DLD1 (cell line): ENCODE measurements around the gene USP28.

ENCODE experiments used
- in situ Hi-C: cut with HindIII; loops from 2 replicates; pipeline ENCODE4 v1.10.0; 2017; ENCODE audit warnings: low sequenced_read_pairs

Gene USP28

DNA sequence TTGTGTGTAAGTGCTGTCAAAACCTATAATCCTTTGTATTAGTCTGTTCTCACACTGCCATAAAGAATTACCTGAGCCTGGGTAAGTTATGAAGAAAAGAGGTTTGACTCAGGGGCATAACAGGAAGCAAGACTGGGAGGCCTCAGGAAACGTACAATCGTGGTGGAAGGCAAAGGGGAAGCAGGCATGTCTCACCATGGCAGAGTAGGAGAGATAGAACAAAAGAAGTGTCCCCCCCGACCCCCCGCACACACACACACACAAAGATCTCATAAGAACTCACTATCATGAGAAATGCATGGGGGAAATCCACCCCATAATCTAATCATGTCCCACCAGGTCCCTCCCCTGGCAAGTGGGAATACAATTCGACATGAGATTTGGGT lies 2.3 kb upstream of the USP28 start:
- in situ Hi-C loops: no loop called here

DNA sequence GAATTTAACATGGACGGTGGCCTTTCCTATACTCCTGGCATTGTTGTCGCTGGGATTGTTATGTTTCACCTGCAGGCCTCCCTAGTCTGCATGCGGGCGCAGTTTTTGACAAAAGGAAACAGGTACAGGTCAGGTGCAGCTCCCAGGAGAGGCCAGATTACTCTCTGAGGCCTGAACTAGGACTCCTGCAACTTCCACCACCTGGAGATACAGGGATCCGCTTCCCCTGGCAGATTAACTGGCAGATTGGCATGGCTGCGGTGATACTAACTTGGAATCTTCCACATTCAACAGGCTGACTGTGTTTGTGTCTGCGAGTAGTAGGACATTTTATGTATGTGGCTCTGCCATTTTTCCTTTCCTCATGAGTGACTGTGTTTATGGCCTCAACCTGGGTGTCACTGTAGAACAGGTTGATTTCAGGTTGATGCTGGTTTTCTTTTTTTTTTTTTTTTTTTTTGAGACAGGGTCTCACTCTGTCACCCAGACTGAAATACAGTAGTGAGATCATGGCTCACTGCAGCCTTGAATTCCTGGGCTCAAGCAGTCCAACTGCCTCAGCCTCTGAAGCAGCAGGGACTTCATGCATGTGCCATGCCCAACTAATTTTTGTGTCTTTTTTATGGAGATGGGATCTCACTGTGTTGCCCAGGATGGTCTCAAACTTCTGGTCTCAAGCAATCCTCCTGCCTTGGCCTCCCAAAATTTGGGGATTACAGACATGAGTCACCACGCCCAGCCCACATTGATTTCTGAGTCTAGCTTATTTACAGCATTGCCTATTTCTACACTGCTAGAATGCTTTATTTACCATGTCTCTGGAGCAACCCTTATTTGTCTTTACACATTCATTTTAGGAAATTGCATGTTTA lies 1.7 kb upstream of the USP28 start:
- in situ Hi-C loops: no loop called here

DNA sequence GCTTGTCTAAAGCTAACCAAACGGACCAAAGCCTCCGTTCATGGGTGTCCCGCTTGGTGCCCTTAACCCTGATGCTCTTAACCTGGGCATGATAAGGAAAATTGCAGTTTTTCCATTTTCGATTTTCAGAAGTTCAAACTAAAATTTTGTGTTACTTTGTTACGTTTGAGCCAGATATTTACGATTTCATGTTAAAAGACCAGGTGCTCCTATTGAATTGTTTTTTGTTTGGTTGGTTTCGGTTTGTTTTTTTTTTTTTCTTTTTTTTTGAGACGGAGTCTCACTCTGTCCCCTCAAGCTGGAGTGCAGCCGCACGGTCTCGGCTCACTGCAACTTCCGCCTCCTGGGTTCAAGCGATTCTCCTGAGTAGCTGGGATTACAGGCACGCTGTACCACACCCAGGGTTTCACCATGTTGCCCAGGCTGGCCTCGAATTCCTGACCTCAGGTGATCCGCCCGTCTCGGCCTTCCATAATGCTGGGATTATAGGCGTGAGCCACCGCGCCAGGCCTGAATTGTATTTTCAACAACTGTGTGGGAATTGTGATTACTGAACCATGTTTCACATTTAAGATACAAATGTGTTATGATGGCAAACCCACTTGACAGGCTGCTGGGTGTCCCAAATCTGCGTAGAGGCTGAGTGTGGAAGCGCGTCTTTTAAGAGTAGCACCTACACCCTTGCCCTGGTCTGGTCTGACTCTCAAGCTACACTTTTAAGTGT lies 864 bp upstream of the USP28 start:
- in situ Hi-C loops: no loop called here

DNA sequence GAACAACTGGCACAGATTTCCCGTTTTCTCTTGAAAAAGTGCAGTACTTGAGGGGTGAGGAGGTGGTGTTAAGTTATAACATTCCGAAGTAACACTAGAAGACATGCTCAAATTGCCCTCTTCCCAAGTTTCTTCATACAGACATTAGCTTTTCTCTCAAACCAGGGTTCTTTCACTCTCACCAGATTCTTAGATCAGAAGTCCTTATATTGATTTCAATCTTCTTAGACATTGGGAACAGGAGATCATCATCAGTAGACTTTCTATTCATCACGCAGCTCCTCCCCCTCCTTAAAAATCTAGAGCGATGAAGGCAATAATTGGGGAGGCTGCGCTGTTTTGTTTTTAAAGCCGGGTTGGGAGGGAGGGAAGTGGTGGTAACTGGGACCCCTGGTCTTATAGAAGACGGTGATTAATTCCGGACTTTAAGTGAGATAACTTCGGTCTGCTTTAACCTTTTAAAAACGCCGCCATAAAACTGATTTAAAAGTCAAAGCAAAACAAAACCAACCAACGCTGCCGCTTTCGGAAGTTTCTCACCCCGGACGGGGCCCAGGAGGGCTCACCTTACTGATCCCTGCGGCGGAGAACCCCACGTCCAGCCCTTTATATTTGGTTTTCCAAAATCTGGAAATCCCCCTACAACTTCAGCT lies 665 bp downstream of the USP28 start:
- in situ Hi-C loops: no loop called here

DNA sequence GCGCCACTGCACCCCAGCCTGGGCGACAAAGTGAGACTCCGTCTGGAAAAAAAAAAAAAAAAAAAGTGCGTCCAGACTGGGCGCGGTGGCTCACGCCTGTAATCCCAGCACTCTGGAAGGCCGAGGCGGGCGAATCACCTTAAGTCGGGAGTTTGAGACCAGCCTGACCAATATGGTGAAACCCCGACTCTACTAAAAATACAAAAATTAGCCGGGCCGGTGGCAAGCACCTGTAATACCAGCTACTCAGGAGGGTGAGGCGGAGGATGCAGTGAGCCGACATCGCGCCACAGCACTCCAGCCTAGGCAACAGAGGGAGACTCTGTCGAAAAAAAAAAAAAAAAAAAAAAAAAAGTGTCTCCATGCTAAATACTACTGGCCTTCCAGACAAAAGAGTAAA lies 1.3 kb downstream of the USP28 start:
- in situ Hi-C loops: no loop called here

DNA sequence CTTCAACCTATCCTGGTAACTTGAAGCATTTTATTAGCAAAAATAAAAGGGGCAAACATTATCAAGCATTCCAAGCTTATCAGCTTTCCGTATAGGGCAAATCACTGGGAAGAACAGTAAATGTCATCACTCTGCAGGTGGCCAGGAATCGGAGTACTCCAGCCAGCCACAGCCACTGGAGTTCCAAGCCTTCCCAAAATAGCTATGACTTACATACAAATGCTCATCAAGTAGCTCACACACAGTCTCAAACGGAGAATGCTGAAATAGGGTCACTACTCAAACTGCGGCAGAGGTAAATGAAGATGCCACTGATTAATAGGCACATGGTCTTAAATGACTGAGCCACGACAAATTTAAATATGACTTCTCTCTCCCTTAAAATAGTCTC lies 2.1 kb downstream of the USP28 start:
- in situ Hi-C loops: no loop called here

DNA sequence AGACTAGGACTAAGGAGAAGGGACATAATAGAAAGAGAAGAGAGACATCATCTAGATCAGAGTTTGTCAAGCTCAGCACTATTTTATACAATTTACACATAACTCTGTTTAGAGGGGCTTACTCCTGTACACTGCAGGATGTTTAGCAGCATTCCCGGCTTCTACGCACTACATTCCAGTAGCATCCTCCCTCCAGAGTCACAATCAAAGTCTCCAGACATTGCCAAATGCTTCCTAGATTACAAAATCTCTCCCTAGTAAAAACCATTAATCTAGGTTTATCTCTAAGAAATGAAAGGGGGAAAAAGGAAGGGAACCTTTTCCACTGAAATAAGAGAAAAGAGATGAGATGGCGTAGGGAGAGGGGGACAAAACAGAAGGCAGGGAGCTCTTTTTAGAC lies 4.0 kb downstream of the USP28 start:
- in situ Hi-C loops: no loop called here

DNA sequence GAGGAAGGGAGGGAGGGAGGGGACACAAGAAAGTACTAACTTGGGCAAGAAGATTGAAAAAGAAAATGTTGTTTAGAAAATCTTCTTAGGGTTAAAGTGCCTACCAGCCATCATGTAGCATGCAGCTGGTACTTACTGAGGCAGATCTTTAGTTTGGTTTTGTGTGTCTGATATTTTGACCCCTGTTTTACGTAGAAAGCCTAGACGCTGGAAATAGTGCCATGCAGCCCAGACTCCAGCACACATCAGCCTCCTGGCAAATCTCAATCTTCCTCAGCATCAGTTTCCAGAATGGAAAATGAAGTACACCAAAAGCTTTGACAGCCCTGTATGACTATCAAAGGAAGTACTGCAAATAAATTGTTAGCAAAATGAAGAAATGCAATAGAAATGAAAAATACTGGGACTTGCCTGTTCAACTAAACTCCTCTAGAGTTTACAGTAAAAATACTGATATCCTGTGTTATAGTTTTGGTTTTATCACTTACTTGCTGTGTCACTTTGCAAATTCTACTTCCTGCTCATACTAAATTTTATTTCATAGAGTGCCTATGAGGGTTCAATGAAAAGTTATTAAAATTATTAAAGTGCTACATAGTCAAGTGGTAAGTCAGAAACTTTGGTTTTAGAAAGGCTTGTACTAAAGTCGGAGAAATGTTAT lies 7.4 kb downstream of the USP28 start:
- in situ Hi-C loops: no loop called here

DNA sequence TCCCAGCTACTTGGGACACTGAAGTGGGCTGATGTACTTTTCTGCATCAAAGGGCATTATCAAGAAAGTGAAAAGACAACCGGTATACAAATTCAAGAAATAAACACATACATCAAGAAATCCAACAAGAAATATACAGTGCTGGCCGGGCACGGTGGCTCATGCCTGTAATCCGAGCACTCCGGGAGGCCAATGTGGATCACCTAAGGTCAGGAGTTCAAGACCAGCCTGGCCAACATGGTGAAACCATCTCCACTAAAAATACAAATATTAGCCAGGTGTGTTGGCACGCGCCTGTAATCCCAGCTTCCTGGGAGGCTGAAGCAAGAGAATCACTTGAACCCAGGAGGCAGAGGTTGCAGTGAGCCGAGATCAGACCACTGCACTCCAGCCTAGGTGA lies 9.5 kb downstream of the USP28 start:
- in situ Hi-C loops: no loop called here

DNA sequence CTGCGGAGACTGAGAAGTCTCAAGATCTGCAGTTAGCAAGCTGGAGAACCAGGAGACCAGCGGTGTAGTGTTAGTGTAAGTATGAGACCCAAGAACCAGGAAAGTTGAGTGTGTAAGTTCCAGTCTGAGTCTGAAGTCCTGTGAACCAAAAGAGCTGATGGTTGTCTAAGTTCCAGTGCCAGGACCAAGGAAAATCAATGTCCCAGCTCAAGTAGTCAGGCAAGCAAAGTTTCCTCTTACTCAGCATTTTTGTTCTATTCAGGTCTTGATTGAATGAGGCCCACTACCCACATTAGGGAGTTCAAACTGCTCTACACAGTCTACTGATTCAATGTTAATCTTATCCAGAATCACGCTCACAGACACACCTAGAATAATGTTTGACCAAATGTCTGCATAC lies 11.0 kb downstream of the USP28 start:
- in situ Hi-C loops: no loop called here

DNA sequence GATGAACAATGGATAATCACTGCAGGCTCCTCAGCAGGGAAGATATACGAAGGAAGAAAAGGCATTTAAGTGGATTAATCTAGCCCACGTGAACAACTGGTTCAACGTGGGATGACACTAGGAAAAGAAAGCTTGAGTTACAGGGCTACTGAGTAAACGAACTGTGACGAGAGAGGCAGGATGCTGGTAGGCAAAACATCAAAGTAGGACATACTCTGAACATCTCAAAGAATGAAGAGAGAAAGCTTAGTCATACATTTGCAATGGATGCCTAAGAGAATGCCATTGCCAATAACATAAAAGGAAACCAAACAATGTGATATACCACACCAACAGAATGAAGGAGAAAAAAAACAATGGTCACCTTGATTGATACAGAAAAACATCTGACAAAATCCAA lies 12.9 kb downstream of the USP28 start:
- in situ Hi-C loops: no loop called here

DNA sequence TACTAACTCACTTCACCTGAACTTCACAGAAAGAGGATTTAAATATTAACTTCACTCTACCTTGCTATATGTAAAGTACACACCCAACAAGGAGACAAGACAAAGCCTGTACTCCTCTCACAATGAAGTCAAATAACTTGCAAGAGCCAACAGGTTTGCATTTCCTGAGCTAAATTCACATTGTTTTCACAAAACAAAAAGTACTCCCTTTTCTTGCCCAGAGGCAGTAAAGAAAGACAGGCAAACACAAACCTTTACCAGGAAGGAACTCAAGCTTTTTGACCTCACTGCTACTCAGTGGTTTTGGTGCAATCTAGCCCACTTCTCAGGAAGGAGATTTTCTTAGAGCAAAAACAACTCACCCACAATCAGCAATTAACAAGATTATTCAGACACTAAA lies 15.7 kb downstream of the USP28 start:
- in situ Hi-C loops: no loop called here

DNA sequence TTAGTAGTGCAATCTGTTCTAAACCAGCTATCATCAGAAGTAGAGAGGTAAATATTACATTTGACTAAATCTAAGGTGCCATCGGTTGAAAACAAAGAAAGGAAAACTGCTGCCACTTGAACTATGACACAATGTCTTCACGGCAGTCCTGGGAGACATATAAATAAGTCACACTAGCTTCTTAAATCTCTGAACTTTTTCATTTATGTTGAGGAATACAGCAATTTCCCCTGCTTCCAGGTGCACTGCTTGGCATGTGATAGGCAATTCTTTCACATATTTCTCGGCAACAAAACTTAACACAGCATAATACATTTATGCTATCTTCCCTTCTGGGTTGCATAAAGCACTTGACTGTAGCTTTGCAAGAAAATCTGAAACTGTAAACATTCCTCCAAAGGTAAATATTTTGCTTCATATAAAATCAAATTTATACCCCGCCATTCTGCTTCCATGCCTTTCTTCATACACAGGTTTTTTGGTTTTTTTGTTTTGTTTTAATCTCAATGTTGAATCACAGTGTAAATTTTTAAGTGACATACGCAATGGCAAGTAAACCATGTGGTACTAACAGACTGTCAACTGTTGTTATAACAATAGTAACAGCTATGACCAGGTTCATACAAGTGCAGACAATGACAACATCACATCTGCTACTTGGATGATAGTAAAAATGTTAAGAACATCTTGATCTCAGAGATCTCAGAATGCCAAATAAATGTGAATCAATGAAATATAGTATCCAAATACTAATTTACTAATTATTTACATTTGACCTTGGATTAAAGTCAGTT lies 18.2 kb downstream of the USP28 start:
- in situ Hi-C loops: no loop called here

DNA sequence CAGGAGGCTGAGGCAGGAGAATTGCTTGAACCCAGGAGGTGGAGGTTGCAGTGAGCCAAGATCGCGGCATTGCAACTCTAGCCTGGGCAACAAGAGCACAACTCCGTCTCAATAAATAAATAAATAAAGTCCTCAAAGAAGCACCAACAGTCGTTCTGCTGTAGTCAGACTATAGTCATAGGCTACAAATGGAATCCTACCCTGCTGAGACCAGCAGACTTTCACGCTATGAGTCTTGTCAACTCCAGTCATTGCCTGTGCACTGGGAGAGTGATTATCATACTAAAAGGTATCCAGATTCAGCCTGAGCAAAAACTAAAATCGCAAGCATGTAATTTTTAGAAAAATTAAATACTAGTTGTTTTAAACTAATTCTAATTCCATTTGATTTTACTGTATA lies 19.6 kb downstream of the USP28 start:
- in situ Hi-C loops: no loop called here

DNA sequence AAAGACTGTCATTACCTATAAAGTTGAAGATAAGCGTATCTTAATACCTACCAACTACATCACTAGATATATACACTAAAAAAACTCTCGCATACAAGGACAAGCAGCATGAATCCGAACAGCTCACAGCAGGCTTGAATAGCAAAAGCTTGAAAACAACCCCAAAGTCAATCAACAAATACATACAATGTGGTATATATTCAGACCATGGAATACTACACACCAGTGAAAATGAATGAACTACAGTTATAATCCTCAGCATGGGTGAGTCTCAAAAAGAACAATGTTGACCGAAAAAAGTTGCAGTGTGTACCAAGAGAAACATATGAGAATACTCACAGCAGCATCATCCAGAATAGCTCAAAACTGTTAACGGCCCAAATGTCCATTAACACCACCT lies 25.2 kb downstream of the USP28 start:
- in situ Hi-C loops: no loop called here

DNA sequence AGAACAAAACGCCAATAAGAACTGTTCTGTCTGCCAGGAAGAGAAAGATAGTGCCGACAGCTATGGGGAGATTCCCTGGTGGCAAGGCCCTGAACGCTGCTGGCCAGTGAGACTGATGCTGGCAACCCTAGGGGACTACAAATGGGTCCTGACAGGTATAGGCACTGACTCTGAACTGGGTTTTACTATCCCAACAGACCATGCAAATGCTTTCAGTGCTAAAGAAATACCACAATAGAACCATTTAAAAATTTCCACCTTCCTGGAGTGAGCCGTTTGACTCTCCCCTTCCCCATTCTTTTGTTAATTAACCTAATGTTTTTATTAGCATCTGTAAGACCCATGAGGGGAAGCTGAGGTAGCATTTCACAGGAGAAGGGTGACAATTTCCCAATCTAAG lies 25.7 kb downstream of the USP28 start:
- in situ Hi-C loops: no loop called here

DNA sequence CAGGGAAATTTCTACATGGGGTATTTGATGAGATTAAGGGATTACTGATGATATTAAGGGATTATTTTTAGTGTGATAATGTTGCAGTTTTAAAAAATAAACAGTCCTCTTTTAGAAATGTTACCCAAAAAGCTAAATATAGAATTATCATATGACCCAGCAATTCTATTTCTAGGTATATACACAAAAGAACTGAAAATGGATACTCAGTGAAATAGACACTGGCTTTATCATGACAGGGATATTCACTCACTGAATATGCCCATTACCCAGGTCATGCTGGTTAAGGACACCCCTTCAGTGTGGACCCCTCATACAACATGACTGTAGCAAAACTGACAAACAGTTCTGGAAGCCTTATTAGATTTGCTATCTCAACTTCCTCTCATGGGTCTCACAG lies 27.8 kb downstream of the USP28 start:
- in situ Hi-C loops: no loop called here

DNA sequence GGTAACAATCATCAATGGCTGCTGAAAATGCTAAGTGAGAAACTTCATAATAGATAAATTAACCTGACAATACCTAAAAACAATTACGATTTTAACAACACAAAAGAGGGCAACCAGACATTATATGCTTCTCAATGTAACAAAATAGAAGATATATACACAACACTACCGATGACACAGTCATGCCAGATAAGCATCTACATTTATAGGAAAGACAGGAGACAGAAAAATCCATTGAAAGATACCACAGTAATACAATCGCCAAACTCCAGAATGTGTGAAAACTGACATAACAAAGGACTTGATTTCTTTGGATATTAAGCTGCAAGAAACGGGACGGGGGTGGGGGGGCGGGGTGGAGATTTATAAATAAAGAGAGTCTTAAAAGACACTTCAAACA lies 28.3 kb downstream of the USP28 start:
- in situ Hi-C loops: no loop called here

DNA sequence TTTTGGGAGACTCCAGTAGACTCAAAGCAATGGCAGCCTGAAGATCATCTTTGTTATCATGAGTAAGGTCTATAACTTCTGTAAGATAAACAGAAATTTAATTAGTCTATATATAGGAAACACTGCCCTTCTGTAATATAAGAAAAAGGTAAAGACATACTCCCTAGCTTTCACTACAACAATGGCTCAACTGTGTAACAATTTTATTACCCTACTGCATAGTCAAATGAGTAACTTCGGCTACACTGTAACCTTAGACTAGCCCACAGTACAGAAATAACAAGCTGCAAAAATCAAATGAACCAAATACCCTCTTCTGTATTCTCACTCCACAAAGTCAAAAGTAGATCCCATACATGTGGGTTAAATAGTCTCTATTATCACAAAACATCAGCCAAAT lies 33.7 kb downstream of the USP28 start:
- in situ Hi-C loops: no loop called here

DNA sequence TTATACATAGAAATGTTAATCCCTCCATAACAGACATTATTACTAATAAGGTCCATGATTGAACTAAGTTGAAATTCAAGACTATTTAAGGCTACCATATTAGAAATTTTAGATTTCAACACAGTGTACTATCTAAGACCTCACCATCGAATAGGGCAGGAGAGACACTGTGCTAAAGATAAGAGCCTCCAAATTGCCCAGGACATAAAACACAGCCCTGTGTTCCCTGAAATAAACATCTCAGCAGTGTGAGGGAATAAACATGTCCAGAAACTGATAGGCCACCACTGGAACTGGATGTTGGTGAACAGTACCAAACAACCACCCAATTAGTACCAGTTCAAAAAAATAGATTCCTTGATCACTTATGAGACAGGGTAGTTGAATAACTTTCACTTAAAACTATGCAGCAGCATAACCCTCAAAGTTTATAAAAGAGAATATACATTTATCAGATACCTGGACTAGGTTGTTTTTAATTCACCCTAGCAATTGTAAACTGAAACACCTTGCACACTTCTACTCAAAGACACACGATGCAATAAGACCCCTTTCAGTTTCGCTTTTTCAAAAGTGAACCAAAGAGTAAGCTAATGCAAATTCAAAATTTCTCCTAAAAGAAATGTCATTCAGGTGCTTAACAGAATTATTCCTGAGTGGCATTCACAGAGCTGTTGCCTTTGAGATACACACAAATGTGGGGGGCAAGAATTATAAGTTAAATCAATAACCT lies 34.3 kb downstream of the USP28 start:
- in situ Hi-C loops: no loop called here
